HG03039 (cell line): ENCODE measurements around the gene GIMAP5.

Experiments used
- ATAC-seq: cut with Tn5 transposase; IDR thresholded peaks from one replicate; pipeline ENCODE4 v1.9.1; 2021; ENCODE audit warnings: mild to moderate bottlenecking, moderate library complexity; ENCODE audit not compliant: unreplicated experiment

Gene GIMAP5

DNA sequence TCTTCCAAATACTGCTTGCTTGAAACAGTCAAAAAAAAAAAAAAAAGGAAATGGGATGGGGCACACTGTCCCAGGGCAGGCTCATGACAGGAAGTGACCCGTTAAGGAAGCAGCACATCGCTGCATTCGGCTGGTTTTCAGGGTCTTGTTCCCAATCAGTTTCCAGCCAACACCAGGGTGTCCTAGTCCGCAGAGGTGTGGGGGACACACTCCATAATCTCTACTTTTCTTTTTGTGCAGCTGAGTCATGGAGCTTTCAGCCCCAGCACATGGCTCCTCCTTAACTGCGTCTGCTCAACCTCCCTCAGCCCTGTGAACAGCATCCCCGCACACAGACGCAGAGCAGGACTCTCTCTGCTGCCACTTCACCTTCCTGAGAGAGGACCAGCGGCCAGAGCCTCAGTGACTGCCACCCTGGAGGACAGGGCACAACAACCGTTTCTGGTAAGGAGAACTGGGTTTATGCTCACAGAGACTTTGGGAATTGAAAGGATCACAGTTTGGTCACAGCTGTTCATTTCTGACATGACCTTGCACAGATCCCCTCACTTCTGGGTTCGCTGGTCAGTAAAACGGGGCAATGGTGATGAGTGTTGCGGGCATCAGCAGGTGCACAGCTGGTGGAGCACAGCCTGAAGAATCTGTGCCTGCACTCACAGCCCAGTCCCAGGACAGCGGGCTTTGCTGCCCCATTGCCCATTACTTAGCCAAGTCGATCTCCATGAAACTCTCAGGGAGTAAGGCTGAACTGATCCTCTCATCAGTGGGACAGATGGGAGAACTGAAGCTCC, at the start of gene GIMAP5:
GIMAP5 (plus strand) TSS at position 154 of the 791 bp plus-strand sequence. CDS start 3,467 bp downstream, outside the sequence.
- ATAC-seq, result no peak

- no peak for ATAC-seq
These were observed 48.6 kb upstream of the GIMAP5 start for GRCh38 chr7:150688630-150689029.

GRCh38 chr7:150695654-150696053, 41.6 kb upstream of the GIMAP5 start:
- ATAC-seq, result no peak

- ATAC-seq, result no peak
These were observed 34.0 kb upstream of the GIMAP5 start for GRCh38 chr7:150703209-150703608.

GRCh38 chr7:150715293-150715692, 21.9 kb upstream of the GIMAP5 start:
- no peak for ATAC-seq

DNA sequence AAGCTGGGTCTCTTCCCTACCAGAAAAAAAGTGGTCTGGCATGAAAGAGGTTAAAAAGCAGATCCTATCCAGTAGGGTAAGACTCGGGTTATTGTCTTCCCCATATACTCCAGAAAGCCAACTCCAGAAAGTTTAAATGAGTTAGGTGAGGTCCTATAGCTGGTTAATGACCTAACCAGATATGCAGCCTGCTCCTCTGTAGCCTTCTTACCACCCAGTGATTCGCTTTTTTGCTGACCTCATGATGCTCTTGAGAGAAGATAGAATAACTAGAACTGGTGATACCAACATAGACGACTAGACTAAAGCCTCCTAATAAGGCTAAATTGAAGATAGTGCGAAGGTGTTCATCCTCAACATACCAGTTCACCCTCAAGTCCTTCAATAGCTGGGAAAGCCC, 21.5 kb upstream of the GIMAP5 start:
- no peak for ATAC-seq

GRCh38 chr7:150716368-150716767, 20.9 kb upstream of the GIMAP5 start, which contains the start of gene GIMAP1:
GIMAP1 (plus strand) TSS chr7:150716613; CDS start chr7:150719048, 2,435 bp downstream.
- no peak for ATAC-seq

DNA sequence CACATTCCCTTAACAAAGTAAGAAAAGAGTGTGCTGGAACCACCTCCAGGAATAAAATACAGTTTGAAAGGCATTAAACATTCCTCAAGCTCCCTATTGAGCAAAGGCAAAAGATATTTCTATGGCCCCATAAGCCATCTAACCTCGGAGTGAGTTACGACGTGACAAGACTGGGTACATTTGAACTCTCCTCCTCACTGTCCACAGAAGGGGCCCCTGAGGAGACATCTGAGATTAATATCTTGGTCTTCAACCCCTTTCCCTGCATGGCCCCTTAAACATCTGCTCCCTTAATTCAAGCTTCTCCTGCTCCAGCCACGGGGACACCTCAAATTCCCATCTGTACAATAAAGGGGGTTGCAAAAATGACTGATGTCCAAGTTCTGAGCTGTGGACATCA, 20.3 kb upstream of the GIMAP5 start:
- no peak for ATAC-seq

DNA sequence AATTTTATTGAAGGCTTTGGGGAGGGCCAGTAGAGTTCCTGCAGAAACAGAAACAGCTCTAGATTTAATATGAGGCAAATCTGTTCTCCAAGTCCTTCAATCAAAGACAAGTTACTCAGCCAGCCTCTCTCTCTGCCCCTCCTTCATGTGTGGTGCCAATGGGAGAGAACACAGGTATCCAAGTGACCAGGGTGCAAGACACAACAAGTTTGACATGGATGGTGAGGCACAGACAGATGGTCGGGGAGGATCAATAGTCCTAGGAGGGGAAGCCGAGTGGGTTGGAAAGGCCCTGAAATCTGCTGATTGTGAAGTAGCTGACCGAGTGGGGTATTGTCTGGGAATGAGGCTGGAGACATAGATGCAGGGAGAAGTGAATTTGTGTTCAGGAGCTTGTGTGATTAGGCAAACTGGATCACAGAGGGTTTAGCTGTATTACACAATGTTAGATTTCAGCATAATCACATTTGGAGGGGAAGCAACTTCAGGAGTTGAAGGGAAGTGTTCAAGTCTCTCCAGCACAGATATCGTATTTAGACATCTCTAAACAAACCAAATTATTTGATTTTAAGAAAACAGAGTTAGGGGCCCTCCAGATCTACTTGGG, 19.3 kb upstream of the GIMAP5 start:
- ATAC-seq, result no peak

DNA sequence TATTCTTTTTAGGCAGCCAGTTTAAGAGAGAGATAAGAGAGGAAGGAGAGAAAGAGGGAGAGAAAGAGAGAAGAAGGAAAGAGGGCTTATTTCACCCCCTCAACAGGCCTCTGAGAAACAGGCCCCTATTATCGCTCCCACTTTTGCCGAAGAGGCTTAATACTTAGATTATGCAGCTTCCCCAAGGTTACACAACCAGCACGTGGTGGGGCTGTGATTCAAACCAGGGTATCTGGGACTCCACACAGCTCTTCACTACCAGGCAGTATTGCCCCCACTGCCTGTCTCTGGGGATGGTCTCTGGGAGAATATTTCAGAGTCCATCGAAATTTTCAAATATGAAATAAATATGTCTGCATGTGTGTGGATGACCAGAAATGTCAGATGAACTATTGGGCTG, 17.8 kb upstream of the GIMAP5 start:
- no peak for ATAC-seq

GRCh38 chr7:150719960-150720891, 17.0 kb upstream of the GIMAP5 start:
- ATAC-seq, result no peak

DNA sequence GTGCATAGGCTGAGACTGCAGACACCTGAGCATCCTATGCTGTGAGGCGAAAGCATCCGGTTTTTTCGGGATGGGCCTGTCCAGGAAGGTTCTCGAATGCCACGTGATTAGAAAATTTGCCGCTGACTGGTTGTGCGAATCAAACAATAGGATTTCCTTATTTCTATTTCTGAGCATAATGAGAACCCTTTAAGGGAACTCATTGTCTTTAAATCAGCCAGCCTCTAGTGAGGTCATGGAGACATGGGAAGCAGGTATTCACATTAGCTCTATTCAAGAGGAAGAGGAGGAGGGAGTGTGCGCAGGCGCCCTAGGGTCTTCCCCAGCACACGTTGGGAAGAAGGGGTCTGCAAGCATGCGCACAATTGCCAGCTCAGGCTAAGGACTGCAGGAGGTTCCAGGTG, 15.2 kb upstream of the GIMAP5 start:
- ATAC-seq, result no peak

DNA sequence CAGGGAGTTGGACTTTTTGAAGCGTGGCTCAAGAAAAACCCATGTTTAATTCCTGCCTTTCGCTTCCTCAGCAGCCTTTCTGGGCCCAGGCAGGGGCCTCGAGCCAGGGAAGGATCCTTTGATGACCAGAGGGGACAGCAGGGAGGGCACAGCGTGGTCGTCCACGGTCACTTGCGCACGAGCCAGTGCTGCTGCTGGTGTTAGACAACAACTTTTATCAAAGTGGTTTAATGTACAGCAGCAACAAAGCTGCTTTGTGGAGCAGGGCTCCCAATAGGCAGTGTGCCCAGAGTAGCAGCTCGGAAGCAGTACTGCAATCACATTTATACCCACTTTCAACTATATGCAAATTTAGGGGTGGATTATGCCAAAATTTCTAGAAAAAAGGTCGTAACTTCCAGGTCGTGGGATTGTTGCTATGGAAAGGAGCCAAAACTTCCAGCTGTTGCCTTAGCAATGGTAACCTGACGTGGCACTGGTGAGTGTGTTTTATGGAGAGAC, 14.7 kb upstream of the GIMAP5 start:
- no peak for ATAC-seq

DNA sequence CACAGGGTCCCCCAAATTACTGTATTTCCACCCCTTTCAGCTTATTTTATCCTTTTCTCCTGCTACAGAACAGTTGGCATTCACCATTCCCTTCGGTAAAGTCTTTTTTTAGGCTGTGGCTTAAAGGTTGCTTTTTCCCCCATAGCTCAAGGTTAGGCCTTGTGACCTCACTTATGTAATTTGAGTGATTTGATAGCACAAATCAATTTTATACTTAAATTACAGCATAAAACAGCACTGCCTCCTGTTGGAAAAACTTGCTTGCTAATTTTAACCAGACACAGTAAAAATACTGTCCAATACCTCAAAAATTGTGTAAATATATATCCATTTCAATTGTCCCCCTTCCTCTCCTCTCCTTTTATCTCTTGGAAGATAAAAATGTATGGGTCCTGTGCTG, 13.8 kb upstream of the GIMAP5 start:
- ATAC-seq, result no peak

- ATAC-seq, result no peak
These were observed 9.8 kb upstream of the GIMAP5 start for GRCh38 chr7:150727381-150727780.

- no peak for ATAC-seq
These were observed 9.2 kb upstream of the GIMAP5 start for GRCh38 chr7:150728011-150728410.

- no peak for ATAC-seq
These were observed 8.6 kb upstream of the GIMAP5 start for GRCh38 chr7:150728609-150729008.

GRCh38 chr7:150731916-150732315, 5.3 kb upstream of the GIMAP5 start:
- ATAC-seq, result no peak

DNA sequence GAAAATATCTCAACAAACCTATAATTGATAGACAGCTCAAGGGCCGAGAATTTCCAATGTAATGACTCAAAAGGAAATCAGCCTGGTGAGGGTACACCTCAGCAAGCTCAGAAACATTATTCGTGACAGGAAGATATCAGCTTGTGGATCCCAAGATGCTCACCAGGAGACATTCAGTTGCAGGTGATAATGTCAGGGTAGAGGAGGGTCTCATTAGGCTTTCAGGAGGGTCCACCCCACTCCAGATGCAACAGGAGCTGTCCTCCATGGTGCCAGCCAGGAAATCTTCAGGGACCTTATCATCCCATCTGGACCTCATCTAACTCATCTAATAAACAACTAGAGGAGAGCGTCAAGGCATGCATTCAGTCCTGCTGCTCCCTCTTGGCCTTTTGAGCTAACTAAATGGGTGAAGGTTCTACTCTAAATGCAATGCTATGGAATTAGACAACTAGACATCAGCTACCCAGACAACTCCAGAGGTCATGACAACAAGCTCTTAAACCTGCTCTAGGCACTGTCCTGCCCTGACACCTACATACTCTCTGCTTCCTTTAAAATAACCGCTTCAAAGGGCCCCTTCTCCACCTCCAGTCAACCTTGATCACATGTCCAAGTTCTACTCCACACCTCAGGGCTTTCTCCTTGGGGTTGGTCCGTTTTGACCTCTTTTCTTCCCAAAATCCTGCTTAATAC, 4.3 kb upstream of the GIMAP5 start:
- ATAC-seq, result no peak

DNA sequence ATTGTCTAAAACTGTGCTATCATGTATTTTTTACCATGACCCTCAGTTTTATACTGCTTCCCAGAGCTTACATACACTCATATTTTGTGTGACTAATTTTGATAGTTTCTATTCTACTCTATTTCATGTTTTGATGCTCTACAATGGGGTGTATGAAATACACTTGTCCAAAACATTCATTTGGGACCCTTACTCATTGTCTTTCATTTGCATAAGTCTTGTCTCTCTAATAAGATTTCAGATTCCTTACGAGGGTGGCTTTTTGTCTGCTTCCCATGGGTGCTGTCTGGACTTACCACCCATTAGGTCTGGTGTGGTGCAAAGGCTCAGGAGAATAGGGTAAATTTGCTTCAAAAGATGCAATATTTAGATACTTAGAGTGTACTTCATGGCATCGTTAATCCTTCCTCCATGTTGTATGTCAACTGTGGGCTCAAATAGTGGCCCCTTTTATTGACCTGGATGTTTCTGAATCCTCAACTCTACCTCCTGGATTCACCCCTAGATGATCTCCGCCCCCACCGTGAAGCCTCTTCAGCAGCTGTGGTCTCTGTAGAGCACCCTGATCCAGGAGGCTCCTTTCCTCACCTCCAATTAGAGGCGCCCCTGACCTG, 3.6 kb upstream of the GIMAP5 start:
- ATAC-seq, result no peak
